ENCODE data around the gene SIN3A.
"Not testable (repeated sequence)": the region's sequence is repeated elsewhere in the genome, so short reads cannot be mapped to it uniquely, and the experiment has no call there.

Gene SIN3A

DNA sequence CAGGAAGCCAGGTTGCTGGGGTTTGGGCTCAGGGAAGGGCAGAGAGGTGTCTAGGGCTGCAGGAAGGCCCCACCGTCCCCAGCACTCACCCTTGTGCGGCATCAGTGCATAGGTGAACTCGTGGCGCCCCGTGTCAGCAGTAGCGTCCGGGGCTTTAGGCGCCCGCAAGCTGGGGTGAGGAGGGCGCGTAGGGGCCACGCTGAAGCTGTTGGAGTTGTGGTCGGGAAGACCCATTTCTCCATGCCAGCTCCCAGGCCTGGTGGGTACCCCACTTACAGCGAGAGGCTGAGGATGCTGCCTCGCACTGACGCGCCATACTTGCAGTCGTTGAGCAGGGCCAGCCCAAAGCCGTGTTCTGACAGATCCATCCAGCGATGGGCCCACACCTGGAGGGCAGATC lies 95.0 kb downstream of the SIN3A start:
- no peak for DNase-seq (ENCODE audit: low read depth in 2 of 2)

DNA sequence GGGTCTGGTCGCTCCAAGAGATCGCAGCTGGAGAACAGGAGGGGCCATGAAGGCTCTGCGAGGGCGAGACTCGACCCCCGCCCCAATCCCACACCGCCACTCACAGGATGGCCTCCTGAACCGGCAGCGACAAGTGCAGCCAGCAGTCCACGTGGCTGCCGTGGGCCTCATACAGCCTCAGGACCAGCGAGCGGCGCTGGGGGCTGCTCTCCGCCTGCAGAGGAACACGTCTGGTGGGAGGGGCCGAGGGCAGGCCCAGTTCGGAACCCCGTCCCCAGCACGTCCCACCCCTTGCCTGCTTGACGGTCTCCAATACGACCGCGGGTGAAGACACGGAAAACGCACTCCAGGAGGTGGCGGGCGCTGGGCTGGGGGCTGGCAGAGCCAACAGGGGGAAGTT lies 95.5 kb downstream of the SIN3A start:
- no peak for DNase-seq (ENCODE audit: low read depth in 2 of 2)

DNA sequence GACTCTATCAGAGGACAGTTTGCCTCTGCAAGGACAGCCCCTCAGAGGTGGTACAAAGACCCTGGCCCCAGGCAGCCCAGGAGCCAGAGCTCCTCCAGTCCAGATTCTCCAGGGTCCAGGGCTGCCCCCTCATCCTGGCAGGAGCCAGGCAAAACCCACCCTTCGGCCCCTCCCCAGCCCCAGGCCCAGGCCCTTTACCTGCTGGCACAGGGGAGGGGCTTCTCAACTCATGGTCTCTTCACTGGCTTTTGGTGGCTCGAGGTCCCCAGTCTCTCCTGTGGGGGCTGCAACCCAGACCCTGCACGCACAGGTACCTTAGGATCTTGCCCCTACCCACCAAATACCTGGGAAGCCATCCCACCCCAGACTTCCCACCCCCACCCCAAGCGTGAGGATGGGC lies 96.1 kb downstream of the SIN3A start:
- no peak for DNase-seq (ENCODE audit: low read depth in 2 of 2)

DNA sequence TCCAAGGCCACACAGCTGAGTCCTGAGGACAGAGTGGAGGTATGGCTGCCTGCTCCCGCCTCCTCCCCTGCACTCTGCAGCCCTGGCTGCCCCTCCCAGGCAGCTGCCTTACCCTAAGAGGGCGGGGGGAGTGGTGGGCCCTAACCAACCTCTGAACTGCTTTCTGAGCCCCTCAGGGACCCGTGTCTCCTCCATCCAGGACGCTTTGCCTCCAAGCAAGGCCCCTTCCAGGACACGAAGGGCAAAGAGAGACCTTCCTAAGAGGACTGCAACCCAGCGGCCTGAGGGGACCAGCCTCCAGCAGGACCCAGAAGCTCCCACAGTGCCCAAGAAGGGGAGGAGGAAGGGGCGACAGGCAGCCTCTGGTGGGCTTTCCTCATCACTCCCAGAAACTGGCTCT lies 97.0 kb downstream of the SIN3A start:
- DNase-seq (ENCODE audit: low read depth in 2 of 2) = no peak

DNA sequence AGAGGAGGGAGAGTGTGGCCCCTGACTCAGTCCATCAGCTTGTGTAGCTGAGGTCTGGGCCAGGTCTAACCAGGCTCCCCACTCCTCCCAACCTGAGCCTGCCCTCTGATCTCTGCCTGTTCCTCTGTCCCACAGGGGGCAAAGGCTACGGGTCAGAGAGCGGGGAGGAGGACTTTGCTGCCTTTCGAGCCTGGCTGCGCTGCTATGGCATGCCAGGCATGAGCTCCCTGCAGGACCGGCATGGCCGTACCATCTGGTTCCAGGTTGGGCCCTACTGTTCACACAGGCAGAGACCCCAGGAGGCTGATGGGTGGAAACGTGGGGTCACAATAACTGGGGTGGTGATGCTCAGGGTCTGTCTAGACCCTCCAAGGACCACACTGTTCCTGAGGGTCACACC lies 97.9 kb downstream of the SIN3A start:
- no peak for DNase-seq (ENCODE audit: low read depth in 2 of 2)

DNA sequence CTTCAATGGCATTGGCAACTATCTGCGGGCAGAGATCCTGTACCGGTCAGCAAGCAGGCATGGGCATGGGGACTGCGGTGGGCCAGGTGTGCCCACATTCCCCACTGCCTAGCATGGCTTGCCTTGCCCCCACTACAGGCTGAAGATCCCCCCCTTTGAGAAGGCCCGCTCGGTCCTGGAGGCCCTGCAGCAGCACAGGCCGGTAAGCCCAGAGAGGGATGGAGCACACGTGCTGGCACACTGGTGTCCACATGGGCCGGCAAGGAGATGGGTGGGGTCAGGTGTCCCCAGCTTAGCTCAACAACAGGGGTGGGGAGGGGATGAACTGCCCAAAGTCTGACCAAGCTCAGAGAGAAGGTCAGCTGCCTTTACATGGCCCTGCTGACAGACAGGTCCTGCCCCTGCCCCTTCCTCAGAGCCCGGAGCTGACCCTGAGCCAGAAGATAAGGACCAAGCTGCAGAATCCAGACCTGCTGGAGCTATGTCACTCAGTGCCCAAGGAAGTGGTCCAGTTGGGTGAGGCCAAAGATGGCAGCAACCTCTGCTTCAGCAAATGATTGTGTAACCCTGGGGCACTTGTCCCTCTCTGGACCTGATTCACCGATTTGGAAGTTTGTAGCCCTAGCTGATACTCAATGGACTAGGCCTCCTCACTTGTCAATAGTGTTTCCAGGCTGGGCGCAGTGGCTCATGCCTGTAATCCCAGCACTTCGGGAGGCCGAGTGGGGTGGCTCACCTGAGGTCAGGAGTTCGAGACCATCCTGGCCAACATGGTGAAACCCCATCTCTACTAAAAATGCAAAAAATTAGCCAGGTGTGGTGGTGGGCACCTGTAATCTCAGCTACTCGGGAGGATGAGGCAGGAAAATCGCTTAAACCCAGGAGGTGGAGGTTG lies 99.1 kb downstream of the SIN3A start:
- DNase-seq (ENCODE audit: low read depth in 2 of 2) = no peak

DNA sequence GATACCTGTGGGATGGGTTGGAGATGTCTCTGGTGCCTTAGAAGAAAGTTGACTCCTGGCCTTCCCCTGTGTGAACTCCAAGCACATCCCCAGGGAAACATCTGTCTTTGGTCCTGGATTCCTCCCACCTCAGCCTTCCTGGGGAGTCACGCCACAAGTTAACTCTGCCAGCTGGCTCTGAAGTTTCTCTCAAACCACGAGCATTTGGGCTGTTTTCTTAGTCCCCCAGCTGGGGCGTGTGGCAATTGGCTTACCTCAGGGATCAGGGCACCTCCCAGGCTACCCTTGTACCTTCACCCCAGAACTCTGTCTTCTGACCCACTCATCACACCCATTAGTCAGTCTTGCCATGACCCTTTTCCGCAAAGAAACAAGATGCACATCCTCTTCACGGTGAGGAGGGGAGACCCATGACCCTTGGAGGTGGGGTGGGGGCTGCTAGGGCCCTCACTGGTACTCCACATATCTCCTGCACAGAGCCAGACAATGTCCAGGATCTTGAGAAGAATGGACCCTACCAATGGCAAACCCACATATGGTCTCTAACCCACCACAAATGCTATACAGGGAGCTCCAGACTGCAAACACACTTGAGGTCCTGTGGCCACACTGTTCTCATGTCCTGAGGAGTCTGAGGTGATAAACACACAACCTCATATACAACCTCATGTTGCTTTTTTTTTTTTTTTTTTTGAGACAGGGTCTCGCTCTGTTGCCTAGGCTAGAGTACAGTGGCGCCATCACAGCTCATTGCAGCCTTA lies 100.7 kb downstream of the SIN3A start:
- DNase-seq (ENCODE audit: low read depth in 2 of 2) = no peak

DNA sequence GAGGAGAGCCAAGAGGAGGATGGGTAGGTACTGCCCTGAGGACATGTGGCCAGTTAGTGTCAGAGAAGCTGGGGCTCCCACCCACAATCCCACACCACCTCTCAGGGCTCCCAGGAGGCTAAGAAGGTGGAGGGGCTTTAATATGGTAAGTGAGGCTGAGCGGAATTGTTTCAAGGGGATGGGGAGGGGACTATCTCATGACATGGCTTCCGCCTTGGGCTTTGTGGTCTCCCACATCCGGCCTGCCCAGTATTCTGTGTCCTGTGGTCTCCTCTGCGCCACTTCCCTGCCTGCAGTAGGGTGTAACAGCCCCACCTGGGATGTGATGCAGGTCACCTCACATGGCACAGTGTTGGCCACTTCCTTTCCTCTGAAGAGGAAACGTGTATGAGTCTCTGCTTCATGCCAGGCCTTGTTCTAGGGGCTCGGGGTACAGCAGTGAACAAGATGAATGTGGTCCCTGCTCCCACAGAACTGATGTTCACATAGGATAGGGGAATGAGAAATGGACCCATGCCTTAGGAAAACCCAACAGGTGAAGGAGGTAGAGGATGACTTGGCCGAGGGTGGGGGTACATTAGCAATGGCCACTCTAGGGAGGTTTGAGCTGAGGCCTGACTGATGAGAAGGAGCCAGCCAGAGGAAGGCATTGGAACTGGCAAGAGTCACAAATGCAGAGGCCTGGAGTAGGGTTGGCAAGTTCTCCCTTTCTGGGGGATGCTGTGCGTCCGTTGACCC lies 101.5 kb downstream of the SIN3A start:
- peak; percentile 46 to 52 for DNase-seq (ENCODE audit: low read depth in 2 of 2)

DNA sequence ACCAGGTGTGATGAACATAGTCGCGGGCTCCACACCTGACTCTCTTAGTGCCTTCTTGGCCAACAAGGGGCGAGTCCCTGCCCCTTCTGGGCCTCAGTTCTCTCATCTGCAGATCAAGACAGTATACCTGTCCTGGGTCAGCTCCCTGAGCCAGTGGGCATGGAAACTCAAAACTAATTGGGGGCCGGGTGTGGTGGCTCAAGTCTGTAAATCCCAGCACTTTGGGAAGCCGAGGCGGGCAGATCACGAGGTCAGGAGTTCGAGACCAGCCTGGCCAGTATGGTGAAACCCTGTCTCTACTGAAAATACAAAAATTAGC lies 102.2 kb downstream of the SIN3A start:
- not testable (repeated sequence) for DNase-seq (ENCODE audit: low read depth in 2 of 2)

DNA sequence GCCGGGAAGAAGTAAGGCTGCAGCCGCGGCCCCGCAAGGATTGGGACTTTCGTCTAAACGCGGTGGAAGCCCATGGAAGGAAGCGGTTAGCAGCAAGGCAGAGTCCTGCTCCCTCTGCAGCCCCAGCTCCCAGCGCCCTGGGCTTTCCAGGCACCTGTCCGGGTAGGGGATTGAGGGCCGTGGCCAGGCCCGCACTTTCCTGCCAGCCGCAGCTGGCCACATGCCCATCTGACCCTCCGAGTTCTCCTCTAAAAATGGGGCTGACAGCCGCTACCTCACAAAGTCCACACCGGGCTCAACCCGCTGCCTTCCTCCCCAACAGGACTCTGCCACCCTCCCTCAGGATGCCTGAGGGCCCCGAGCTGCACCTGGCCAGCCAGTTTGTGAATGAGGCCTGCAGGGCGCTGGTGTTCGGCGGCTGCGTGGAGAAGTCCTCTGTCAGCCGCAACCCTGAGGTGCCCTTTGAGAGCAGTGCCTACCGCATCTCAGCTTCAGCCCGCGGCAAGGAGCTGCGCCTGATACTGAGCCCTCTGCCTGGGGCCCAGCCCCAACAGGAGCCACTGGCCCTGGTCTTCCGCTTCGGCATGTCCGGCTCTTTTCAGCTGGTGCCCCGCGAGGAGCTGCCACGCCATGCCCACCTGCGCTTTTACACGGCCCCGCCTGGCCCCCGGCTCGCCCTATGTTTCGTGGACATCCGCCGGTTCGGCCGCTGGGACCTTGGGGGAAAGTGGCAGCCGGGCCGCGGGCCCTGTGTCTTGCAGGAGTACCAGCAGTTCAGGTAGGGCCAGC lies 102.7 kb downstream of the SIN3A start:
- no peak for DNase-seq (ENCODE audit: low read depth in 2 of 2)

DNA sequence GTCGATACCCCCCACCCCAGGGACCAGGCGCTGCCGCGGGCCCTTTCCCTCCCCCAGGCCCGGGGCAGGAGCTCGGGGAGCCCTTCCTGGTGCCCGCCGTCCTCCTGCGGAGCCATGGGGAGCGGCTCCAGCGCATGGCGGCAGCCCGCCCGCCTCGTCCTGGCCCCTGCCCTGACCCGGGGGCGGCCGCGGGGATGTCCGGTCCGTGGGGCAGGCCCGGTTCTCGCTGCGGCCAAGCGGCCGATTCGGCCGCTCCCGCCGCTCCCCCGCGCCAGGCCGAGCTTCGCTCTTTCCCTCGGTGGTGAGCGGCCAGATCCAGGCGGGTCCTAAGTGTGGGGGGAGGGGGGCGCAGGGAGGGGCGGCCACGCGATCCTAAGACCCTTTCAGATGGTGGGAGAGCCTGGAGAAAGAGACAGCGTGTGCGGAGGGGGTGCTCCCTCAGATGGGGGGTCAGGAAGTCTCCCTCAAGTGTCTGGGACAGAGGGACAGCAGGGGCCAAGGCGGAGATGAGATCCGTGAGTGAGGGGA lies 103.4 kb downstream of the SIN3A start:
- DNase-seq (ENCODE audit: low read depth in 2 of 2) = no peak

DNA sequence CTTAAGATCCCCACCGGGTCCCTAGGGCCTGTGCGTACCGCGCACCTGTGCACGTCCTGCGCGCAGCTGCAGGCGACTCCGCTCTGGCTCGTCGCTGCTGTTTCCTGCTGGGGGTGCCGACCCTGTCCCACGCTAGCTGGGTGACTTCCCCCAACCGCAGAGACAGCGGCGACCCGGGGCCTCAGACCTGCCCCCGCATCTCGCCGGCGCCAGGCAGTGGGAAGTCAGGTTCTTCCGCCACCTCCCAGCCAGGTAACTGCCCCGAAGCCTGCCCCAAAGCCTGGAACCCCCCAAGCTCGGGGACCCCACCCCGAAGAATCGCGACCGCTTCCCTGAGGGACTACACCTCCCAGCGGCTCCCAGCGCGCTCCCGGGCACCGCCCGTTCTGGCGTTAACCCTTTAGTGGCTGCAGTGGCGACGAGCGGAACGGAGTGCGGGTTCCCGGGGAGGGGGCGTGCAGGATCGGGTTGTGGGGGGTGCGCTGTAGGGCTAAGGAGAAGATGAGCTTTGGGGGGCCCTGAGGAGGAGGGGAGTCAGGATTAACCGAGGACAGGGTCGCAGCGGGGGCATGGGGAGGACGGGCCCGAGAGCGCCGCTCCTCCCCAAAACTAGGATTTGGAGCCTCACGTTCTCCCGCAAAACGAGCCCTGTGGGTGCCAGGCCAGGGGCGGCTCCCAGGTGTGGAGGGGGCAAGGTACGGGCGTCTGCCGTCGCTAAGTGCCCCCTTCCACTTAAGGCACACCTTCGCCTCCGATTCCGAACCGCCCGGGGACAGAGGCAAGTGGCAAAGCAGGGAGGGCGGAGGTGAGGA lies 104.1 kb downstream of the SIN3A start:
- peak; percentile 26 to 35 for DNase-seq (ENCODE audit: low read depth in 2 of 2)

DNA sequence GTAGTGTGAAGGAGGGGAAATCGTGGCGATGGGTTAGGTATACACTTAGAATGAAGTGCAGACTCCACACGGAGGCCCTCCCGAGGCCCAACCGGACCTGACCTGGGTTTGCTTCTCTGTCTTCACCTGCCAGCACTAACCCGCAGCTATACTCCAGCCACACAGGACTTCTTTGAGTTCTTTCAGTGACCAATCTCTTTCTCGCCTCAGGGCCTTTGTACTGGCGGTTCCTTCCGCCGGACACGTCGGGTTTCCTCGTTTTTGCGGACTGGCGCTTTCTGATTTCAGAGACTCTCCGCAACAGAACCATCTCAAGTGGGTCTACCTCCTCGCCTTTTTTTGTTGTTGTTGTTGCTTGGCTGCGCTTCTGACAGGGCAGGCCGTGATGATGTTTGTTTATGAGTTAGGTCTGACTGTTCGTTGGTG lies 104.7 kb downstream of the SIN3A start, which contains the start of gene NEIL1:
Gene NEIL1 (plus strand): TSS at position 244 of the 426 bp plus-strand sequence. CDS start 1,867 bp downstream, outside the sequence.
- no peak for DNase-seq (ENCODE audit: low read depth in 2 of 2)

DNA sequence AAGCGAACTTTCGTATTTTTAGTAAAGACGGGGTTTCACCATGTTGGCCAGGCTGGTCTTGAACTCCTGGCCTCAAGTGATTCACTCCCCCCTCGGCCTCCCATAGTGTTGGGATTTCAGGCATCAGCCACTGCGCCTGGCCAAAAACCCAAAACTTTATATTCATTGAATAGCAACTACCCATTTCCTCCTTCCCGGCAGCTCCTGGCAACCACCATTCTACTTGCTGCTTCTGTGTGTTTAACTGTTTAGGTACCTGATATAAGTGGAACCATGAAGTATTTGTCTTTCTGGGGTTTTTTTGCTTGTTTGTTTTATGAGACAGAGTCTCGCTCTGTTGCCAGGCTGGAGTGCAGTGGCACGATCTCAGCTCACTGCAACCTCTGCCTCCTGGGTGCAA lies 107.5 kb downstream of the SIN3A start:
- not testable (repeated sequence) for DNase-seq (ENCODE audit: low read depth in 2 of 2)

DNA sequence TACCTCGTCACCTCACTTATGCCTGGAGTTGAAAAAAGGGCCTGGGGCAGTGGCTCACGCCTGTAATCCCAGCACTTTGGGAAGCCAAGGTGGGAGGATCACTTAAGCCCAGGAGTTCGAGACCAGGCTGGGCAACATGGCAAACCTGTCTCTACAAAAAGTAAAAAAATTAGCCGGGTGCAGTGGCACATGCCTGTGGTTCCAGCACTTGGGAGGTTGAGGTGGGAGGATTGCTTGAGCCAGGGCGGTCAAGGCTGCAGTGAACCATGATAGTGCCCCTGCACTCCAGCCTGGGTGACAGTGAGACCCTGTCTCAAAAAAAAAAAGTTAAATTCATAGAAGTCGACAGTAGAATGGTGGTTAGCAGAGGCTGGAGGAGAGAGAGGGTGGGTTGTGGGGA lies 109.3 kb downstream of the SIN3A start:
- DNase-seq (ENCODE audit: low read depth in 2 of 2) = no peak

DNA sequence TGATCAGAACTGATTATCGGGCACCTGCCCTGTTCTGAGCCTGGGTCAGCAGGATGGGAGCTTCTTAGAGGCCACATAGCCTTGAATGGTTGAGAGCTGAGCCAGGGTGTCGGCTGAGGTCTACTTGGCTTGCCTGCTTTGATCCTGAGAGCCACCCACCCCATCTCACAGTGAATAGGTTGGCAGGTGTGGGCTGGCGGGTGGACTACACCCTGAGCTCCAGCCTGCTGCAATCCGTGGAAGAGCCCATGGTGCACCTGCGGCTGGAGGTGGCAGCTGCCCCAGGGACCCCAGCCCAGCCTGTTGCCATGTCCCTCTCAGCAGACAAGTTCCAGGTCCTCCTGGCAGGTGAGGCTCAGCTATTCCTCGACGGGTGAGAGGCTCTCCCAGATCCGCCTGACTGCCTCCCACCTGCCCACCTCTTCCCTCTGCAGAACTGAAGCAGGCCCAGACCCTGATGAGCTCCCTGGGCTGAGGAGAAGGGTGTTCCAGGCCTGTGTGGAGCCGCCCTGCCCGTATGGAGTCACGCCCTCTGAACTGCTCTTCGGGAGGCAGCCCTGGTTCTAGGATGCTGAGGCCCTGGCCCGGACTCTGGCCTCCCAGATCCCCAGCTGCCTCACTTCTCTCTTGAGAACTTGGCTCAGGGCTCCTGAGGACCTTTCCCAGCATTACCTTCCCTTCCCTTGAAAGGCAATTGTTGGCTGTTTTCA lies 111.8 kb downstream of the SIN3A start:
- DNase-seq (ENCODE audit: low read depth in 2 of 2) = no peak

DNA sequence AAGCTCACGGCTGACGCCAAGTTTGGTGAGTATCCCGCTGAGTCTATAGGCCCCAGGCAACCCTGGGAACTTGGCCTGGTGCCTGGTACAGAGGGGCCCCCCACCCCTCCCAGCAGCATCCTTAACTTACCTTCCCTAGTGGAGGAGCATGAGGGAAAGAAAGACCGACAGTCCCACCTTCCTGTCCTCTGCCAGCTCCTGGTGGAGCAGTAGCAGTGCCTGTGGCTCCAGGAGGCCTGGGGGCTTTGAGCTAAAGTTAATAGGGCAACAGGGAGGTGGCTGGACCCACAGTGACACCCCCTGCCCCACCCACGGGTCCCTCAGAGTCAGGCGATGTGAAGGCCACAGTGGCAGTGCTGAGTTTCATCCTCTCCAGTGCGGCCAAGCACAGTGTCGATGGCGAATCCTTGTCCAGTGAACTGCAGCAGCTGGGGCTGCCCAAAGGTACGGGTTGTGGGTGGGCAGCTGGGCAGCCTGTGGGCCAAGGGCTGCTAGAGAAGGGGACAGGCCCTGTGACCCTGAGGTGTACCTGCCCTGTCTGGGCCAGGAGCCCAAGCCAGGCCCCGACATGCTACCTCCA lies 112.7 kb downstream of the SIN3A start:
- DNase-seq (ENCODE audit: low read depth in 2 of 2) = no peak

DNA sequence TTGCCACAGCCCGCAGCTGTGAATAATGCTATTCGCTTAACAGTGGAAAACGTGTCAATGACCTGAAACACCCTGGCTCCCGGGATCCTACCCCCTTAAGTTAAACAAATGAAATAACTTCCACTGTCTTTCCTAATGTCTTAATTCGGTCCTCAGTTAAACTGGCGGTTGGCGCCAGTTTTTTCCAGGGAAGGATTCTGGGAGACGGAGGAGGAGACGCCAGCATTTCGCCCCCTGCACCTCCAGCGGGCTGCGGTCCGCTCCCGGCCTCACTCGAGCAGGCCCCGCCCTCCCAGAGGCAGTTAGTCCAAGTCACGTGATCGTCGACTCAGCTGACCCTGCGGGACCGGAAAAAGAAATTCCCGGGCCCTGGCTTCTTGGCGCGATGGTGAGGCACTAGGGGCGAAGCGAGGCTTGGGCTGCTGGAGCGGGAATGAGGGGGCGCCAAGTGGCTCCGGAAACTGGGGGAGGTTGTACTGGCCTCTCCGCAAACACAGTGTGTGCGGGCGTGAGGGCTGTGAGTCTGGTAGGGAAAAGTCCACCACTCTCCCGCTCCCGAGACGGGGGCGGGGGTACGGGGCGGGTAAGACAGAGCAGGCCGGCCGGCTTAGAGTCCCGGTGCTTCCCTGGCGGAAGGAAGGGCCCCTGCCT lies 115.7 kb downstream of the SIN3A start, which contains the start of gene COMMD4:
Gene COMMD4 (plus strand): TSS at position 359 of the 651 bp plus-strand sequence. CDS start 27 bp downstream, at position 386.
- peak; percentile 28 to 50 for DNase-seq (ENCODE audit: low read depth in 2 of 2)

DNA sequence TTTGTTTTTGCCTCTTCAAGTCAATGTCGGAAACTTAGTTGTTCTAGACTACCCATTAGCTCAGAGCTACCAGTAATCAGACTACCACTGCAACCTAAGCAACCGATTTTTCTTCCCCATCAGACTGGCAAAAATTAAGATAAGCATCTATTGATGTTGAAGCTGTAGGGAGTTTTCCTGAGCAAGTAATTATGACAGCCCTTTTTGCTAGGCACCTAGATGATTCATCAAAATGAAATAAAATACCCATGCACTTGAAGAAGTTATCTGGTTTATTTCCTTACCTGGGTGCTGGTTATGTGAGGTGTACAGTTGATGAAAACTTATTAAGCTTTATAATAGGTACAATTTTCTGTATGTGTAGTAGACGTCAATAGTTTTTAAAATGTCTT lies 116.2 kb downstream of the SIN3A start:
- no peak for DNase-seq (ENCODE audit: low read depth in 2 of 2)
